MM.1S (cell line): ENCODE data around the gene LGALS12.

ENCODE experiments used
- DNase-seq: peaks from one replicate; pipeline ENCODE4 v3.0.0-alpha.2; 2015
- H2AFZ ChIP-seq: fragments of 300-600 bp; sonication (generic); 2 replicates; pipeline ENCODE4 v1.6.0; 2016; ENCODE audit warnings: antibody characterized with exemption, low read length
- H3F3A ChIP-seq: fragments of 300-600 bp; sonication (generic); 2 replicates; pipeline ENCODE4 v1.6.1; 2016; ENCODE audit warnings: mild to moderate bottlenecking, antibody characterized with exemption, low read length, moderate library complexity, mixed read lengths; ENCODE audit not compliant: insufficient read depth
- H3K27ac ChIP-seq: fragments of 300-600 bp; sonication (generic); 2 replicates; pipeline ENCODE4 v1.5.1; 2016; ENCODE audit warnings: mild to moderate bottlenecking, low read length
- H3K27me3 ChIP-seq: fragments of 300-600 bp; sonication (generic); replicated peaks from 2 replicates; pipeline ENCODE4 v1.6.0; 2016; ENCODE audit warnings: low read length; ENCODE audit not compliant: insufficient read depth
- H3K36me3 ChIP-seq: fragments of 300-600 bp; sonication (generic); replicated peaks from 2 replicates; pipeline ENCODE4 v1.6.1; 2016; ENCODE audit warnings: mild to moderate bottlenecking, low read length, mixed read lengths; ENCODE audit not compliant: insufficient read depth
- H3K4me1 ChIP-seq: fragments of 300-600 bp; sonication (generic); 2 replicates; pipeline ENCODE4 v1.6.1; 2016; ENCODE audit warnings: low read length, mixed read lengths
- H3K4me2 ChIP-seq: fragments of 300-600 bp; sonication (generic); 2 replicates; pipeline ENCODE4 v1.6.0; 2016; ENCODE audit warnings: low read depth, low read length
- H3K4me3 ChIP-seq: fragments of 300-600 bp; sonication (generic); 2 replicates; pipeline ENCODE4 v1.5.1; 2016; ENCODE audit warnings: low read length, mixed read lengths
- H3K79me2 ChIP-seq: fragments of 300-600 bp; sonication (generic); 2 replicates; pipeline ENCODE4 v1.6.1; 2016; ENCODE audit warnings: mixed run types, low read length, mixed read lengths
- H3K9ac ChIP-seq: fragments of 300-600 bp; sonication (generic); 2 replicates; pipeline ENCODE4 v1.6.1; 2016; ENCODE audit warnings: low read length, mixed read lengths
- H3K9me2 ChIP-seq: fragments of 300-600 bp; sonication (generic); replicated peaks from 2 replicates; pipeline ENCODE4 v1.6.1; 2016; ENCODE audit warnings: mild to moderate bottlenecking, low read length, mixed read lengths; ENCODE audit not compliant: insufficient read depth
- H3K9me3 ChIP-seq: fragments of 300-600 bp; sonication (generic); replicated peaks from 2 replicates; pipeline ENCODE4 v1.6.1; 2016; ENCODE audit warnings: mild to moderate bottlenecking, low read length, mixed read lengths; ENCODE audit not compliant: insufficient read depth
- H4K20me1 ChIP-seq: fragments of 300-600 bp; sonication (generic); 2 replicates; pipeline ENCODE4 v1.6.1; 2016; ENCODE audit warnings: mild to moderate bottlenecking, low read length, moderate library complexity, mixed read lengths; ENCODE audit not compliant: insufficient read depth
- EZH2 ChIP-seq: fragments of 300-600 bp; sonication (generic); optimal IDR thresholded peaks from 2 replicates; pipeline ENCODE3; 2017; ENCODE audit warnings: low read depth, mild to moderate bottlenecking, antibody characterized with exemption, low read length, mixed read lengths
- EZH2phosphoT487 ChIP-seq: fragments of 300-600 bp; sonication (generic); IDR thresholded peaks from 2 replicates; pipeline ENCODE4 v1.6.1; 2018; ENCODE audit warnings: antibody characterized with exemption, low read length
- TF ChIP-seq, protein P1 (sequence below): fragments of 300-600 bp; sonication (generic); IDR thresholded peaks from 2 replicates; pipeline ENCODE4 v1.5.1; 2016; ENCODE audit warnings: antibody characterized with exemption, low read length, mixed read lengths

LGALS12 gene

DNA sequence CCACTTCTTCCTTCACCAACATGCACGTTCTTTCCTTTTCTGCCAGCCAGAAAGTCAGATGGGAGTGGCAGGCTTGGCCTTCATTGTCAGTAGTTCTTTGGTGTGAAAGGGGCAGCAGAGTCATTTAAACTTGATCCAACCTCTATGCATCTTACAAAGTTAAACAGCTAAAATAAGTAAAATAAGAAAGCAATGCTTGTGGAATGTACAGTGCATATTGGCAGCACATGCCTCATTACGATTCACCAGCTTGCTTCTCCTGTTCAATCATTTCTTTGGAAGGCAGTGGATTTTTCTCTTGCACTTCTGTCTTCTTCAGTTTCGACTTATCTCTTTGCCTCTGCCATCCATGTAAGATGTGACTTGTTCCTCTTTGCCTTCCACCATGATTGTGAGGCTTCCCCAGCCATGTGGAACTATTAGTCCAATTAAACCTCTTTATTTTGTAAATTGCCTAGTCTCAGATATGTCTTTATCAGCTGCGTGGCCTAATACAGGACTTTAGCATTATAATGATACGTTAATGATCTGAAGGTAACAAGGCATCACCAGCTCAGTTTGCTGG, 14.8 kb downstream of the LGALS12 start:
- Histone ChIP-seq H3K36me3 (no peaks in the 10 kb centered on the region), H3K9me3 (no peaks in the 10 kb centered on the region), H4K20me1 (no peaks in the 10 kb centered on the region), H3K9me2 (no peaks in the 10 kb centered on the region), H3K4me2 (no peak overlapping the region), H3K27me3 (no peaks in the 10 kb centered on the region), H3K27ac (no peak overlapping the region), H2AFZ (no peak overlapping the region), H3K4me1 (peaks cover 7% of the 10 kb centered on the region), H3F3A (no peaks in the 10 kb centered on the region), H3K4me3 (no peak overlapping the region), H3K79me2 (no peaks in the 10 kb centered on the region), H3K9ac (no peak overlapping the region)
- DNase-seq, result no peak
- TF ChIP-seq EZH2 (no peak), EZH2phosphoT487 (no peak)
- TF ChIP-seq, protein P1, sequence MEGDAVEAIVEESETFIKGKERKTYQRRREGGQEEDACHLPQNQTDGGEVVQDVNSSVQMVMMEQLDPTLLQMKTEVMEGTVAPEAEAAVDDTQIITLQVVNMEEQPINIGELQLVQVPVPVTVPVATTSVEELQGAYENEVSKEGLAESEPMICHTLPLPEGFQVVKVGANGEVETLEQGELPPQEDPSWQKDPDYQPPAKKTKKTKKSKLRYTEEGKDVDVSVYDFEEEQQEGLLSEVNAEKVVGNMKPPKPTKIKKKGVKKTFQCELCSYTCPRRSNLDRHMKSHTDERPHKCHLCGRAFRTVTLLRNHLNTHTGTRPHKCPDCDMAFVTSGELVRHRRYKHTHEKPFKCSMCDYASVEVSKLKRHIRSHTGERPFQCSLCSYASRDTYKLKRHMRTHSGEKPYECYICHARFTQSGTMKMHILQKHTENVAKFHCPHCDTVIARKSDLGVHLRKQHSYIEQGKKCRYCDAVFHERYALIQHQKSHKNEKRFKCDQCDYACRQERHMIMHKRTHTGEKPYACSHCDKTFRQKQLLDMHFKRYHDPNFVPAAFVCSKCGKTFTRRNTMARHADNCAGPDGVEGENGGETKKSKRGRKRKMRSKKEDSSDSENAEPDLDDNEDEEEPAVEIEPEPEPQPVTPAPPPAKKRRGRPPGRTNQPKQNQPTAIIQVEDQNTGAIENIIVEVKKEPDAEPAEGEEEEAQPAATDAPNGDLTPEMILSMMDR, result no peak

DNA sequence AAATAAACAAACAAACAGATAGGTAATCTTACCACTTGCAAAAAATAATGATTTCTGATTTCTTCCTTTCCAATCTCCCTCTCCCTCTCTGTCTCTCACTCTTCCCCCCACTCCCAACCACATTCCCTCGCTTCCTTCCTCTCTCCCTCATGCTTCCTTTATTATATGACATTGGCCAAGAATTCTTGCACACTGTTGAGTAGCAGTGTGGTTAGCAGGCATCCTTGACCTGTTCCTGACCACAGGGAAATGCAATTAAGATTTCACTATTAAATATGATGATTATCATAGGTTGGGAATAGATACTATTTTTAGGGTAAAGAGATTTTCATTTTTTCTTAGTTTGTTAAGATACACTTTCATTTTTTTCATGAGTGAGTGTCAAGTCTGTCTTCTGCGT, 16.0 kb downstream of the LGALS12 start:
- H4K20me1 ChIP-seq, result no peaks in the 10 kb centered on the region
- DNase-seq, result no peak
- H3K9me3 ChIP-seq, result no peaks in the 10 kb centered on the region
- no peak for TF ChIP-seq EZH2
- TF ChIP-seq, protein P1, result no peak
- no peak for TF ChIP-seq EZH2phosphoT487
- H3K36me3 ChIP-seq, result no peaks in the 10 kb centered on the region
- H2AFZ ChIP-seq, result no peak overlapping the region
- H3K4me1 ChIP-seq, result peaks cover 7% of the 10 kb centered on the region
- no peaks in the 10 kb centered on the region for H3K79me2 ChIP-seq
- no peak overlapping the region for H3K4me2 ChIP-seq
- H3K27me3 ChIP-seq, result no peaks in the 10 kb centered on the region
- no peaks in the 10 kb centered on the region for H3F3A ChIP-seq
- no peak overlapping the region for H3K4me3 ChIP-seq
- H3K9me2 ChIP-seq, result no peaks in the 10 kb centered on the region
- no peak overlapping the region for H3K9ac ChIP-seq
- no peak overlapping the region for H3K27ac ChIP-seq

DNA sequence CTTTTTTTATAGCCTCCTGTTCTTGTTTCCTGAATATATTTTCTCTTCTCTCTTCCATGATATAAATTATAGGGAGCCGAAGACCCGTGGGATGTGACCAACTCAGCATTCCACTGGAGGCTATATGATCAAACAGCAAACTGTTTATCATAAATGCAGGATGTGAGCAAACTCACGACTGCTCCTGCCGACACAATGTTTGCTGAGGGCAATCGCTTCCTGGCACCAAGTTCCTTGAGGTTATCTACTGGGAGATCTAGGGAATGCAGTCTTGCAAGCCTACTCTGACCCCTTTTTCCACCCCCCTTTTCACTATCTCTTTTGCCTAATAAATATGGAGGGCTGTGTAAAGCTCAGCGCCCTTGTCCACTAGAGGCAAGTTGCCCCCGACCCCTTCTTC, 17.3 kb downstream of the LGALS12 start:
- Histone ChIP-seq H3K4me1 (peaks cover 5% of the 10 kb centered on the region), H3K79me2 (no peaks in the 10 kb centered on the region), H3F3A (no peaks in the 10 kb centered on the region), H4K20me1 (no peaks in the 10 kb centered on the region), H3K27ac (no peak overlapping the region), H3K4me2 (no peak overlapping the region), H3K9me2 (no peaks in the 10 kb centered on the region), H3K4me3 (no peak overlapping the region), H3K27me3 (no peaks in the 10 kb centered on the region), H3K36me3 (no peaks in the 10 kb centered on the region), H2AFZ (no peak overlapping the region), H3K9ac (no peak overlapping the region), H3K9me3 (no peaks in the 10 kb centered on the region)
- TF ChIP-seq EZH2phosphoT487, result no peak
- TF ChIP-seq, protein P1, result no peak
- no peak for TF ChIP-seq EZH2
- no peak for DNase-seq
